ENCODE measurements around the gene REEP1. TPM values are rescaled to one million over a fixed set of nuclear protein-coding genes. Genes with fewer than 3 reads are reported as not detected.

The REEP1 gene
- total and polyA plus RNA-seq, 2 of the 8 experiments (the other 6 are each of a cell fraction or from before 2014, with no cell fraction given) = 0.74 to 1.5 TPM

GRCh38 chr2:86201671-86202335 lies 135.6 kb downstream of the REEP1 start:
- H2AK5ac ChIP-seq (ENCODE audit: low read depth, low read length) = peak overlapping the region; percentile 89
- no peak overlapping the region for H4K91ac ChIP-seq (replicated peaks; ENCODE audit: insufficient read length, low read length)
- TF ChIP-seq BACH1 (IDR thresholded peaks at IDR 0.05; ENCODE audit: low read length) (no peak), RBBP5 (IDR thresholded peaks at IDR 0.05; ENCODE audit: borderline replicate concordance, low read depth, low read length) (no peak), RNF2 (IDR thresholded peaks at IDR 0.05; ENCODE audit: borderline replicate concordance, low read depth, low read length, missing control alignments, poor library complexity, severe bottlenecking) (no peak), BRCA1 (IDR thresholded peaks at IDR 0.05; ENCODE audit: low read depth, low read length) (no peak), SIN3A (conservative IDR thresholded peaks at IDR 0.05 in 1 of 2, IDR thresholded peaks at IDR 0.05 in 1 of 2; ENCODE audit: low read depth in 1 of 2, low read length in 2 of 2) (no peak), BCL11A (IDR thresholded peaks at IDR 0.05; ENCODE audit: low read depth in 2 of 2, low read length in 2 of 2) (no peak), ZNF274 (IDR thresholded peaks at IDR 0.05; ENCODE audit: borderline replicate concordance, extremely low read depth, low read length) (no peak), MAX (IDR thresholded peaks at IDR 0.05) (no peak), RXRA (IDR thresholded peaks at IDR 0.05; ENCODE audit: insufficient read depth, low read depth, low read length) (no peak)
- H3K23me2 ChIP-seq (ENCODE audit: low read depth, low read length) = no peaks in the 10 kb centered on the region
- H2BK120ac ChIP-seq (replicated peaks; ENCODE audit: low read depth, low read length) = no peak overlapping the region
- no peaks in the 10 kb centered on the region for H3K9me3 ChIP-seq (ENCODE audit: insufficient read depth in 2 of 2, low read depth in 1 of 2, low read length in 1 of 2)
- H3K79me1 ChIP-seq (ENCODE audit: low read depth, low read length) = peaks cover 5% of the 10 kb centered on the region
- ChIA-PET CTCF (ENCODE audit: partially characterized antibody) (interaction anchor here (1.1 to 2.0 kb wide), 6 partner anchors 13 to 181 kb away, joined by 3 to 13 read pairs (median 6); no protein-coding TSS in a partner anchor), POLR2A (ENCODE audit: partially characterized antibody) (interaction anchor here (1.0 to 1.2 kb wide), 3 partner anchors 13 to 107 kb away, joined by 3 read pairs; no protein-coding TSS in a partner anchor)
- peak overlapping the region in 1 of 4 experiments; percentile 10; a peak in 1 of 8 replicates for H3K4me3 ChIP-seq (ENCODE audit: extremely low read depth in 1 of 4, insufficient read depth in 2 of 4, low read depth in 3 of 4, low read length in 4 of 4)
- no peak overlapping the region for H3K4ac ChIP-seq (replicated peaks; ENCODE audit: insufficient read length, low read depth, low read length)
- peaks cover 0 to 45% of the 10 kb centered on the region in 2 experiments for H3K79me2 ChIP-seq (ENCODE audit: control insufficient read depth in 1 of 2, insufficient read depth in 2 of 2, low read length in 2 of 2)
- H3K27me3 ChIP-seq (replicated peaks in 1 of 4; ENCODE audit: control insufficient read depth in 3 of 4, extremely low read depth in 1 of 4, insufficient read depth in 3 of 4, low read length in 3 of 4) = no peaks in the 10 kb centered on the region
- H3K27ac ChIP-seq (ENCODE audit: low read depth, low read length) = no peak overlapping the region
- H3K23ac ChIP-seq (ENCODE audit: insufficient read length) = no peak overlapping the region
- peaks cover 0 to 6% (median 2%) of the 10 kb centered on the region in 4 experiments; a peak in 3 of 7 replicates for H3K4me1 ChIP-seq (replicated peaks in 1 of 4; ENCODE audit: control insufficient read depth in 3 of 4, insufficient read depth in 4 of 4, low read length in 3 of 4)
- peak overlapping the region in 1 of 4 experiments; percentile 47; a peak in 2 of 7 replicates for H3K9ac ChIP-seq (replicated peaks in 1 of 4; ENCODE audit: extremely low read depth in 1 of 4, low read depth in 3 of 4, low read length in 3 of 4)
- no peak overlapping the region for H4K5ac ChIP-seq (ENCODE audit: insufficient read length, low read depth, low read length)
- no peak overlapping the region for H2BK5ac ChIP-seq (ENCODE audit: low read depth, low read length)
- no peak overlapping the region for H3K14ac ChIP-seq (ENCODE audit: insufficient read length)
- no peak overlapping the region for H2BK15ac ChIP-seq (ENCODE audit: low read length)
- H2AFZ ChIP-seq (ENCODE audit: low read length) = no peak overlapping the region
- FAIRE-seq (no peak), DNase-seq (ENCODE audit: low read depth in 1 of 2, low spot score in 2 of 2) (no peak)
- H2BK12ac ChIP-seq (ENCODE audit: low read depth, low read length) = 0 out of 2 replicates have a peak overlapping the region, but pooled peaks have one; percentile 52
- H3K4me2 ChIP-seq (ENCODE audit: insufficient read depth in 1 of 2, low read depth in 2 of 2, low read length in 2 of 2) = peak overlapping the region in 1 of 2 experiments; percentile 22; a peak in 1 of 4 replicates
- 85% methylated on average over 8 of the region's 8 CpGs; no CpG with 5 or more reads in 1 of the 2 experiments for WGBS, 2 experiments (ENCODE audit: extremely low coverage in 1 of 2, insufficient coverage in 1 of 2, insufficient read length in 1 of 2, insufficient replicate concordance in 2 of 2, low coverage in 1 of 2, low lambda C conversion rate in 2 of 2, missing lambda C conversion rate in 1 of 2)
- peaks cover 0 to 1% of the 10 kb centered on the region in 2 experiments for H4K20me1 ChIP-seq (replicated peaks in 1 of 2; ENCODE audit: control insufficient read depth in 1 of 2, insufficient read depth in 2 of 2, low read length in 2 of 2)
- no peak overlapping the region for H4K8ac ChIP-seq (ENCODE audit: extremely low read depth, insufficient read depth, low read length)
- H2BK20ac ChIP-seq (ENCODE audit: low read length) = no peak overlapping the region
- H3K36me3 ChIP-seq (ENCODE audit: control insufficient read depth in 2 of 4, insufficient read depth in 4 of 4, low read length in 3 of 4) = peaks cover 2 to 9% (median 5%) of the 10 kb centered on the region in 4 experiments; a peak in 7 of 8 replicates
- H3K56ac ChIP-seq (replicated peaks; ENCODE audit: insufficient read length, low read depth, low read length) = no peak overlapping the region
- no peak overlapping the region for H3K18ac ChIP-seq (ENCODE audit: extremely low read depth, low read length)

Measured in H1 (cell line).